ENCODE data around the gene CTIF. TPM values are rescaled to one million over a fixed set of nuclear protein-coding genes. Genes with fewer than 3 reads are reported as not detected.

The CTIF gene
- polyA plus RNA-seq, 1 donor from 2014 or later = 50.2 TPM

DNA sequence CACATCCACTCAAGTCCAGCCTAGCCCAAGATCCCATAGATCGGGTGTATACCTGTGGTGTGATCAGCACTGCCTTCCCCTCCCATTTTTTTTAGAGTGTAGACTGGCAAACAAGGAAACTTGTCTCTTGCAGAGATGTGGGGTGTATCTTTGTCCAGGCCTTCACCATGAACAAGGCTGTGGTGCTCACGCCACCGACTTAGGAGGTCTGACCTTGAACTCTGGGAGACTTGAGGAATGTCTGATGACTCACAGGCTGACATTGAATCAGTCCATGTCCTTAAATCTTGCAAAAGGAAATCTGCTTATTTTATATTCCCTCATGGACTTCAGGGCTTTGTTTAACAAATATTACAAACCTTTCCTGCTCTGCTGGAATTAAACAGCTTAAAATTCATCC, 4.5 kb upstream of the CTIF start:
- no peak overlapping the region for H3K27ac ChIP-seq (ENCODE audit: low read length)
- no peaks in the 10 kb centered on the region for H3F3A ChIP-seq (ENCODE audit: insufficient read depth, low read length, poor library complexity, severe bottlenecking)
- no peak overlapping the region for H3K4me3 ChIP-seq (ENCODE audit: low read length)
- no peaks in the 10 kb centered on the region for H4K20me1 ChIP-seq (ENCODE audit: insufficient read depth)
- H2AFZ ChIP-seq (ENCODE audit: low read depth, low read length) = no peak overlapping the region
- no peaks in the 10 kb centered on the region for H3K9me2 ChIP-seq (ENCODE audit: insufficient read depth, low read length)
- H3K9ac ChIP-seq (ENCODE audit: low read length) = no peak overlapping the region
- H3K27me3 ChIP-seq (ENCODE audit: insufficient read depth, low read depth, low read length) = no peaks in the 10 kb centered on the region
- no peak overlapping the region for H3K4me2 ChIP-seq (ENCODE audit: low read length)
- no peaks in the 10 kb centered on the region for H3K79me2 ChIP-seq (replicated peaks; ENCODE audit: insufficient read depth, low read length)
- no peaks in the 10 kb centered on the region for H3K36me3 ChIP-seq (ENCODE audit: insufficient read depth, low read length)
- H3K9me3 ChIP-seq (ENCODE audit: low read length) = no peaks in the 10 kb centered on the region
- TF ChIP-seq, protein P1, sequence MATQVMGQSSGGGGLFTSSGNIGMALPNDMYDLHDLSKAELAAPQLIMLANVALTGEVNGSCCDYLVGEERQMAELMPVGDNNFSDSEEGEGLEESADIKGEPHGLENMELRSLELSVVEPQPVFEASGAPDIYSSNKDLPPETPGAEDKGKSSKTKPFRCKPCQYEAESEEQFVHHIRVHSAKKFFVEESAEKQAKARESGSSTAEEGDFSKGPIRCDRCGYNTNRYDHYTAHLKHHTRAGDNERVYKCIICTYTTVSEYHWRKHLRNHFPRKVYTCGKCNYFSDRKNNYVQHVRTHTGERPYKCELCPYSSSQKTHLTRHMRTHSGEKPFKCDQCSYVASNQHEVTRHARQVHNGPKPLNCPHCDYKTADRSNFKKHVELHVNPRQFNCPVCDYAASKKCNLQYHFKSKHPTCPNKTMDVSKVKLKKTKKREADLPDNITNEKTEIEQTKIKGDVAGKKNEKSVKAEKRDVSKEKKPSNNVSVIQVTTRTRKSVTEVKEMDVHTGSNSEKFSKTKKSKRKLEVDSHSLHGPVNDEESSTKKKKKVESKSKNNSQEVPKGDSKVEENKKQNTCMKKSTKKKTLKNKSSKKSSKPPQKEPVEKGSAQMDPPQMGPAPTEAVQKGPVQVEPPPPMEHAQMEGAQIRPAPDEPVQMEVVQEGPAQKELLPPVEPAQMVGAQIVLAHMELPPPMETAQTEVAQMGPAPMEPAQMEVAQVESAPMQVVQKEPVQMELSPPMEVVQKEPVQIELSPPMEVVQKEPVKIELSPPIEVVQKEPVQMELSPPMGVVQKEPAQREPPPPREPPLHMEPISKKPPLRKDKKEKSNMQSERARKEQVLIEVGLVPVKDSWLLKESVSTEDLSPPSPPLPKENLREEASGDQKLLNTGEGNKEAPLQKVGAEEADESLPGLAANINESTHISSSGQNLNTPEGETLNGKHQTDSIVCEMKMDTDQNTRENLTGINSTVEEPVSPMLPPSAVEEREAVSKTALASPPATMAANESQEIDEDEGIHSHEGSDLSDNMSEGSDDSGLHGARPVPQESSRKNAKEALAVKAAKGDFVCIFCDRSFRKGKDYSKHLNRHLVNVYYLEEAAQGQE (IDR thresholded peaks at IDR 0.05; ENCODE audit: borderline replicate concordance) = no peak
- TF ChIP-seq EP300 (conservative IDR thresholded peaks at IDR 0.05; ENCODE audit: poor library complexity, severe bottlenecking) (no peak), RAD21 (conservative IDR thresholded peaks at IDR 0.05) (no peak), TAF1 (IDR thresholded peaks at IDR 0.05; ENCODE audit: low read depth) (no peak)

DNA sequence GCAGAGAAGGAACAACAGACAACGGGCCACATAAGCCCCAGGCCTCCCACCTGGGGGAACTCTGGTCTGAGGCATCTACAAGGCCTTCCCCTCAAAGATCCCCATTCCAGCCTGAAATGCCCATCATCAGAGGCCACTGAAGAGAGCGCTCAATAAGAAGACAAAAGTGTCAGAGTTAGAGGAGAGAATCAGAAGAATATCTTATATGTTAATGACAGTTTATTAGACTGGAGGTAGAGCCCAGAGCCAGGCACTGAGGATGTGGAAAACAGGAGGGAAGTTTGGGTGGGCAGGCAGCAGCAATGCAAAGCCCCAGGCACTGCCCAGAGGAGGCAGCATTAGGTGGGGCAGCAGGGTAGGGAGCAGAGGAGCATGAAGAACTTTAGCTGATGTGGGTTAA, 2.9 kb upstream of the CTIF start:
- Histone ChIP-seq H3F3A (ENCODE audit: insufficient read depth, low read length, poor library complexity, severe bottlenecking) (no peaks in the 10 kb centered on the region), H2AFZ (ENCODE audit: low read depth, low read length) (no peak overlapping the region), H3K4me3 (ENCODE audit: low read length) (no peak overlapping the region), H3K27me3 (ENCODE audit: insufficient read depth, low read depth, low read length) (no peaks in the 10 kb centered on the region), H3K36me3 (ENCODE audit: insufficient read depth, low read length) (no peaks in the 10 kb centered on the region), H3K79me2 (replicated peaks; ENCODE audit: insufficient read depth, low read length) (peaks cover 5% of the 10 kb centered on the region), H3K9me3 (ENCODE audit: low read length) (no peaks in the 10 kb centered on the region), H3K9ac (ENCODE audit: low read length) (no peak overlapping the region), H3K9me2 (ENCODE audit: insufficient read depth, low read length) (no peaks in the 10 kb centered on the region), H4K20me1 (ENCODE audit: insufficient read depth) (no peaks in the 10 kb centered on the region), H3K4me2 (ENCODE audit: low read length) (no peak overlapping the region), H3K27ac (ENCODE audit: low read length) (no peak overlapping the region)
- TF ChIP-seq MXI1 (conservative IDR thresholded peaks at IDR 0.05; ENCODE audit: poor library complexity, severe bottlenecking) (no peak), TAF1 (IDR thresholded peaks at IDR 0.05; ENCODE audit: low read depth) (no peak), EZH2 (IDR thresholded peaks at IDR 0.05; ENCODE audit: borderline replicate concordance, insufficient read depth, low read length, poor library complexity, severe bottlenecking) (no peak), SMC3 (conservative IDR thresholded peaks at IDR 0.05; ENCODE audit: poor library complexity) (no peak), RAD21 (conservative IDR thresholded peaks at IDR 0.05) (no peak), EP300 (conservative IDR thresholded peaks at IDR 0.05; ENCODE audit: poor library complexity, severe bottlenecking) (no peak), POLR2AphosphoS5 (IDR thresholded peaks at IDR 0.05) (no peak)
- TF ChIP-seq, protein P1 (IDR thresholded peaks at IDR 0.05; ENCODE audit: borderline replicate concordance) = no peak
- TF ChIP-seq, protein P2, sequence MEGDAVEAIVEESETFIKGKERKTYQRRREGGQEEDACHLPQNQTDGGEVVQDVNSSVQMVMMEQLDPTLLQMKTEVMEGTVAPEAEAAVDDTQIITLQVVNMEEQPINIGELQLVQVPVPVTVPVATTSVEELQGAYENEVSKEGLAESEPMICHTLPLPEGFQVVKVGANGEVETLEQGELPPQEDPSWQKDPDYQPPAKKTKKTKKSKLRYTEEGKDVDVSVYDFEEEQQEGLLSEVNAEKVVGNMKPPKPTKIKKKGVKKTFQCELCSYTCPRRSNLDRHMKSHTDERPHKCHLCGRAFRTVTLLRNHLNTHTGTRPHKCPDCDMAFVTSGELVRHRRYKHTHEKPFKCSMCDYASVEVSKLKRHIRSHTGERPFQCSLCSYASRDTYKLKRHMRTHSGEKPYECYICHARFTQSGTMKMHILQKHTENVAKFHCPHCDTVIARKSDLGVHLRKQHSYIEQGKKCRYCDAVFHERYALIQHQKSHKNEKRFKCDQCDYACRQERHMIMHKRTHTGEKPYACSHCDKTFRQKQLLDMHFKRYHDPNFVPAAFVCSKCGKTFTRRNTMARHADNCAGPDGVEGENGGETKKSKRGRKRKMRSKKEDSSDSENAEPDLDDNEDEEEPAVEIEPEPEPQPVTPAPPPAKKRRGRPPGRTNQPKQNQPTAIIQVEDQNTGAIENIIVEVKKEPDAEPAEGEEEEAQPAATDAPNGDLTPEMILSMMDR (IDR thresholded peaks at IDR 0.05; ENCODE audit: poor library complexity, severe bottlenecking) = no peak

All from neural cell (in vitro differentiated cells).